OCI-LY1 (cell line): Measurements from ENCODE around the gene SULT6B1.

Source experiments
- CTCF ChIP-seq: fragments of 200-600 bp; sonication (generic), shearing (Covaris generic); IDR thresholded peaks from 2 replicates; pipeline ENCODE4 v1.5.1; 2017; ENCODE audit warnings: mild to moderate bottlenecking, antibody characterized with exemption, low read length, moderate library complexity, mixed read lengths
- EZH2 ChIP-seq: fragments of 200-600 bp; sonication (generic), shearing (Covaris generic); IDR thresholded peaks from 2 replicates; pipeline ENCODE4 v1.8.0; 2017; ENCODE audit warnings: borderline replicate concordance, mixed run types, mild to moderate bottlenecking, antibody characterized with exemption, low read length, moderate library complexity, mixed read lengths

GRCh38 chr2:37203708-37204107 is 15.2 kb upstream of the SULT6B1 start:
- TF ChIP-seq CTCF (no peak), EZH2 (no peak)
